PC-3 (cell line): ENCODE data around the gene POLR2H. TPM values are rescaled to one million over a fixed set of nuclear protein-coding genes. Genes with fewer than 3 reads are reported as not detected.

ENCODE experiments used
- ATAC-seq: fragments of 200-7000 bp; cut with Tn5 transposase; 2 replicates; pipeline ENCODE4 v1.9.1; 2020; ENCODE audit warnings: mild to moderate bottlenecking, moderate library complexity
- BruUV-seq: library from RNA; stranded (reverse); fragments of 400-500 nt; replicated peaks from 2 replicates; lab custom pipeline; 2021; lab: Mats Ljungman, UMichigan
- CTCF ChIA-PET: fragments of 300-600 bp; sonication (Branson Sonifier 250); formaldehyde crosslinking; loops from one replicate; lab custom pipeline; 2022; ENCODE audit warnings: antibody characterized with exemption; lab: Charles Lee
- POLR2A ChIA-PET: fragments of 300-600 bp; sonication (Branson Sonifier 250); formaldehyde crosslinking; loops from one replicate; lab custom pipeline; 2022; ENCODE audit warnings: antibody characterized with exemption; ENCODE audit not compliant: unreplicated experiment; lab: Charles Lee
- DNase-seq: peaks from one replicate; pipeline ENCODE4 v3.0.0-alpha.2; 2015
- H2AFZ ChIP-seq: fragments of 300-600 bp; sonication (generic); 2 replicates; pipeline ENCODE4 v1.6.0; 2016; ENCODE audit warnings: antibody characterized with exemption, low read length
- H3F3A ChIP-seq: fragments of 300-600 bp; sonication (generic); one replicate; pipeline ENCODE4 v1.6.0; 2017; ENCODE audit warnings: antibody characterized with exemption, low read length, control low read depth, mild to moderate bottlenecking; ENCODE audit not compliant: unreplicated experiment
- H3K27ac ChIP-seq: fragments of 300-600 bp; sonication (generic); 2 replicates; pipeline ENCODE4 v1.5.1; 2016; ENCODE audit warnings: mild to moderate bottlenecking, low read length
- H3K27me3 ChIP-seq: fragments of 300-600 bp; sonication (generic); 2 replicates; pipeline ENCODE4 v1.6.1; 2016; ENCODE audit warnings: low read length, mixed read lengths
- H3K36me3 ChIP-seq: fragments of 300-600 bp; sonication (generic); 2 replicates; pipeline ENCODE4 v1.6.1; 2016; ENCODE audit warnings: low read depth, mixed run types, low read length, mixed read lengths
- H3K4me1 ChIP-seq: fragments of 300-600 bp; sonication (generic); 2 replicates; pipeline ENCODE4 v1.5.1; 2016; ENCODE audit warnings: low read length; ENCODE audit not compliant: insufficient read depth
- H3K4me2 ChIP-seq: fragments of 300-600 bp; sonication (generic); 2 replicates; pipeline ENCODE4 v1.6.0; 2016; ENCODE audit warnings: low read length
- H3K4me3 ChIP-seq: fragments of 300-600 bp; sonication (generic); 2 replicates; pipeline ENCODE4 v1.5.1; 2016; ENCODE audit warnings: mild to moderate bottlenecking, low read length, mixed read lengths
- H3K79me2 ChIP-seq: fragments of 300-600 bp; sonication (generic); 2 replicates; pipeline ENCODE4 v1.6.1; 2017; ENCODE audit warnings: low read length, mixed read lengths
- H3K9ac ChIP-seq: fragments of 300-600 bp; sonication (generic); 2 replicates; pipeline ENCODE4 v1.6.0; 2016; ENCODE audit warnings: mild to moderate bottlenecking, low read length
- H3K9me2 ChIP-seq: fragments of 300-600 bp; sonication (generic); replicated peaks from 2 replicates; pipeline ENCODE4 v1.6.1; 2016; ENCODE audit warnings: mixed run types, low read length, mixed read lengths
- H3K9me3 ChIP-seq: fragments of 300-600 bp; sonication (generic); 2 replicates; pipeline ENCODE4 v1.6.1; 2016; ENCODE audit warnings: low read length, mixed read lengths
- H4K20me1 ChIP-seq: fragments of 300-600 bp; sonication (generic); 2 replicates; pipeline ENCODE4 v1.6.1; 2016; ENCODE audit warnings: low read length, mixed read lengths
- CTCF ChIP-seq: fragments of 300-600 bp; sonication (generic); conservative IDR thresholded peaks from 2 replicates; pipeline ENCODE4 v1.5.1; 2017; ENCODE audit warnings: antibody characterized with exemption, low read depth, mild to moderate bottlenecking, low read length
- EZH2 ChIP-seq: fragments of 300-600 bp; sonication (generic); IDR thresholded peaks from one replicate; pipeline ENCODE4 v1.6.1; 2017; ENCODE audit warnings: antibody characterized with exemption, mild to moderate bottlenecking, low read length; ENCODE audit not compliant: unreplicated experiment
- EZH2phosphoT487 ChIP-seq: fragments of 300-600 bp; sonication (generic); IDR thresholded peaks from 2 replicates; pipeline ENCODE4 v1.6.1; 2018; ENCODE audit warnings: mild to moderate bottlenecking, antibody characterized with exemption, low read length, borderline replicate concordance
- intact Hi-C: fragments of 100-400 bp; cut with micrococcal nuclease; formaldehyde crosslinking; loops from 2 replicates; pipeline ENCODE4 v1.9.0; 2023
- total RNA-seq: library from RNA; depleted of rRNA; stranded (reverse); fragments of >200 nt; gene quantifications from 2 replicates; pipeline ENCODE4 v1.2.3, GENCODE V29; 2014

The POLR2H gene
- total RNA-seq, 1 experiment from 2014 or later, result 193 TPM

GRCh38 chr3:184337399-184337714 is 24.2 kb upstream of the POLR2H start, which contains the start of gene FAM131A:
Gene FAM131A, plus strand, starts transcription at chr3:184337600. Its CDS starts 31 bp downstream, at chr3:184337631.
- Histone ChIP-seq H2AFZ (peak within 1 kb of the TSS; percentile 13; the same call in 1 of the 2 replicates), H3K9ac (peak within 1 kb of the TSS; percentile 89), H3K9me3 (no peaks in the 10 kb centered on the region), H3K27me3 (no peaks in the 10 kb centered on the region), H3K27ac (peak within 1 kb of the TSS; percentile 95), H3K4me1 (peaks cover 48% of the 10 kb centered on the region), H3K4me3 (peak within 1 kb of the TSS; percentile 71), H3K9me2 (no peaks in the 10 kb centered on the region), H3K4me2 (peak within 1 kb of the TSS; percentile 98), H3K36me3 (peaks cover 22% of the 10 kb centered on the region; the same call in 1 of the 2 replicates), H3F3A (peaks cover 24% of the 10 kb centered on the region), H3K79me2 (peaks cover 28% of the 10 kb centered on the region), H4K20me1 (no peaks in the 10 kb centered on the region)
- ATAC-seq (no peak), DNase-seq (no peak)
- intact Hi-C loops, result loop anchor here (2.0 kb wide), 1 partner anchor 25 kb away; no protein-coding TSS in a partner anchor
- no TSS peak for BruUV-seq
- TF ChIP-seq EZH2phosphoT487 (no peak), EZH2 (no peak), CTCF (no peak)
- POLR2A ChIA-PET, result no interaction called here
- CTCF ChIA-PET, result no interaction called here

DNA sequence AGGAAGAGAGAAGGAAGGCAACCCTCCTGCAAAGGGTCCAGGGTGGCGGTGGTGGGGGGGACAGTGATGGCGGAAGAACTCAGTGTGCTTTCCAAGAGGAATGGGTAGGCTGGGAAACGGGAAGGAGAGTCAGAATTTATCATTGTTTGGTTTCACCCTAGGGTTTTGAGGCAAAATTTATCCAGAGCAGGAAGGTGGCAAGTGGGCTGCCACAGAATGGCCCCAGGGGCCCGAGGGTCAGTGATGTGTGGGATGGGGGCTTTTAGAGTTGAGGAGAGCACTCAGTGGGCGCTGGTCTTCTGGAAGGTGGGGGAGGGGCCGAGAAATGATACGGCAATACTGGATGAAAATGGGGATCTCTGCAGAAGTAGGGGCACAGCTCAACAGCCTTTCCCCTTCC is 23.5 kb upstream of the POLR2H start:
- Histone ChIP-seq H3K4me3 (no peak overlapping the region), H3K27me3 (no peaks in the 10 kb centered on the region), H4K20me1 (no peaks in the 10 kb centered on the region), H3F3A (peaks cover 20% of the 10 kb centered on the region), H3K36me3 (peaks cover 16% of the 10 kb centered on the region; the same call in 1 of the 2 replicates), H3K9me2 (no peaks in the 10 kb centered on the region), H3K79me2 (peaks cover 24% of the 10 kb centered on the region), H3K4me1 (peaks cover 41% of the 10 kb centered on the region), H2AFZ (no peak overlapping the region), H3K27ac (no peak overlapping the region), H3K4me2 (no peak overlapping the region), H3K9me3 (no peaks in the 10 kb centered on the region), H3K9ac (no peak overlapping the region)
- BruUV-seq, result no TSS peak
- no peak for TF ChIP-seq EZH2phosphoT487
- TF ChIP-seq CTCF, result no peak
- no peak for TF ChIP-seq EZH2
- DNase-seq, result no peak
- ATAC-seq, result no peak
- CTCF ChIA-PET, result no interaction called here
- POLR2A ChIA-PET, result no interaction called here
- intact Hi-C loops, result loop anchor here (2.0 kb wide), 1 partner anchor 25 kb away; no protein-coding TSS in a partner anchor

- H3K9me3 ChIP-seq, result no peaks in the 10 kb centered on the region
- no peak for TF ChIP-seq CTCF
- no peak for TF ChIP-seq EZH2phosphoT487
- no peak for TF ChIP-seq EZH2
- H4K20me1 ChIP-seq, result no peaks in the 10 kb centered on the region
- intact Hi-C loops, result no loop called here
- H3K9me2 ChIP-seq, result no peaks in the 10 kb centered on the region
- no peak overlapping the region for H3K27ac ChIP-seq
- no peak overlapping the region for H3K4me2 ChIP-seq
- H3F3A ChIP-seq, result peaks cover 15% of the 10 kb centered on the region
- no peak overlapping the region for H2AFZ ChIP-seq
- POLR2A ChIA-PET, result no interaction called here
- peaks cover 23% of the 10 kb centered on the region for H3K79me2 ChIP-seq
- CTCF ChIA-PET, result no interaction called here
- DNase-seq, result no peak
- no peaks in the 10 kb centered on the region for H3K27me3 ChIP-seq
- H3K4me3 ChIP-seq, result no peak overlapping the region
- no peak for ATAC-seq
- H3K9ac ChIP-seq, result no peak overlapping the region
- BruUV-seq, result no TSS peak
- H3K36me3 ChIP-seq, result peaks cover 11% of the 10 kb centered on the region; the same call in 1 of the 2 replicates
- peaks cover 36% of the 10 kb centered on the region for H3K4me1 ChIP-seq
Measured at GRCh38 chr3:184338511-184338945, 23.0 kb upstream of the POLR2H start.
